Measurements from ENCODE around the gene SLC16A10. TPM values are rescaled to one million over a fixed set of nuclear protein-coding genes. Genes with fewer than 3 reads are reported as not detected.

Gene SLC16A10
- total RNA-seq, 1 donor from 2014 or later, result 5.6 TPM

DNA sequence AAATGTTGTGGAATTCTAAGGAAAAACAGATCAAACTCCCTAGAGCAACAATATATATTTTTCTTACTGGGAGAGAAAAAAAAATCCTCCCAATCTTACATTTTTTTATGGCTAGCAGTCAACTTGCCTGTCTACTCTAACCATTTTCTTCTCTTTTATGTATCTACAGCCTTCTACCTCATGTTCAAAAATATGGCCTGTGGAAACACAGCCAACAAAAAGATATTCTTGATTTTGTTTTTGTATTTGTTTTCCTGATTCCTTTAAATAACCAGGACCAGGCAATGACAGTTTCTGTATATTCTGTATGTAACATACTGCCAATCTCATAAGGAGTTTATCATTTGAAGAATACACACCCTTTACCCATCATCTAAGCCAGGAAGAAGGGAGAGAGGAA lies 13.0 kb upstream of the SLC16A10 start:
- no peak for DNase-seq (ENCODE audit: low read depth, low spot score)
- Mint-ChIP-seq H3K4me1 (no peaks in the 10 kb centered on the region), H3K9me3 (no peaks in the 10 kb centered on the region), H3K27me3 (ENCODE audit: low read depth) (peaks cover 19% of the 10 kb centered on the region), H3K27ac (ENCODE audit: unreplicated experiment) (no peak overlapping the region), H3K4me3 (no peak overlapping the region), H3K36me3 (ENCODE audit: low read depth) (no peaks in the 10 kb centered on the region)
- TF ChIP-seq, protein P1, sequence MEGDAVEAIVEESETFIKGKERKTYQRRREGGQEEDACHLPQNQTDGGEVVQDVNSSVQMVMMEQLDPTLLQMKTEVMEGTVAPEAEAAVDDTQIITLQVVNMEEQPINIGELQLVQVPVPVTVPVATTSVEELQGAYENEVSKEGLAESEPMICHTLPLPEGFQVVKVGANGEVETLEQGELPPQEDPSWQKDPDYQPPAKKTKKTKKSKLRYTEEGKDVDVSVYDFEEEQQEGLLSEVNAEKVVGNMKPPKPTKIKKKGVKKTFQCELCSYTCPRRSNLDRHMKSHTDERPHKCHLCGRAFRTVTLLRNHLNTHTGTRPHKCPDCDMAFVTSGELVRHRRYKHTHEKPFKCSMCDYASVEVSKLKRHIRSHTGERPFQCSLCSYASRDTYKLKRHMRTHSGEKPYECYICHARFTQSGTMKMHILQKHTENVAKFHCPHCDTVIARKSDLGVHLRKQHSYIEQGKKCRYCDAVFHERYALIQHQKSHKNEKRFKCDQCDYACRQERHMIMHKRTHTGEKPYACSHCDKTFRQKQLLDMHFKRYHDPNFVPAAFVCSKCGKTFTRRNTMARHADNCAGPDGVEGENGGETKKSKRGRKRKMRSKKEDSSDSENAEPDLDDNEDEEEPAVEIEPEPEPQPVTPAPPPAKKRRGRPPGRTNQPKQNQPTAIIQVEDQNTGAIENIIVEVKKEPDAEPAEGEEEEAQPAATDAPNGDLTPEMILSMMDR (conservative IDR thresholded peaks at IDR 0.05), result no peak

DNA sequence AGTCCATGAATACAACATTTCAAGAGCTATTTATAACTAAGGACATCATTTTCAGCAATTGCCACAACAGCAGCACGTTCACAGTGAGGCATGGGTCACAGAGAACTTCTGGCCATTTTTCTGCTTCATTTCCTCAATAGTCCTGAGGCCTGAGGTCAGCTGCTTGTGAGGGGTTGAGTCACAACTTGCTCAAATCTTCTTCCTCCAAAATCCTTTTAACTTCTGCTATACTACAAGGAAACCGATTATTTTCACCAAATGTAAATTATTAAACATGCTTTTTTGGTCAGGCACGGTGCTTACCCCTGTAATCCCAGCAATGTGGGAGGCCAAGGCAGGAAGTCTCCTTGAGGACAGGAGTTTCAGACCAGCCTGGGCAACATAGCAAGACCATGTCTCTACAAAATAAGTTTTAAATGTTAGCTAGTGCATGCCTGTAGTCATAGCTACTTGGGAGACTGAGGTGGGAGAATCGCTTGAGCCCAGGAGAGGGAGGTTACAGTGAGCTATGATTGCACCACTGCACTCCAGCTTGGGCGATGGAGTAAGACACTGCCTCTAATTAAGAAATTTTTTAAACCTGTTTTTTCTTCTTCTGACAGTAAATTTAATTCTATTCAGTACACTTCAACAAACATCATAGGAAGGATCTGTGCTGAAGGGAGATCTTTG lies 11.1 kb upstream of the SLC16A10 start:
- TF ChIP-seq, protein P1 (conservative IDR thresholded peaks at IDR 0.05), result no peak
- no peaks in the 10 kb centered on the region for H3K9me3 Mint-ChIP-seq
- no peaks in the 10 kb centered on the region for H3K4me1 Mint-ChIP-seq
- H3K36me3 Mint-ChIP-seq (ENCODE audit: low read depth), result no peaks in the 10 kb centered on the region
- no peak overlapping the region for H3K27ac Mint-ChIP-seq (ENCODE audit: unreplicated experiment)
- no peak for DNase-seq (ENCODE audit: low read depth, low spot score)
- H3K4me3 Mint-ChIP-seq, result no peak overlapping the region
- H3K27me3 Mint-ChIP-seq (ENCODE audit: low read depth), result peaks cover 18% of the 10 kb centered on the region

DNA sequence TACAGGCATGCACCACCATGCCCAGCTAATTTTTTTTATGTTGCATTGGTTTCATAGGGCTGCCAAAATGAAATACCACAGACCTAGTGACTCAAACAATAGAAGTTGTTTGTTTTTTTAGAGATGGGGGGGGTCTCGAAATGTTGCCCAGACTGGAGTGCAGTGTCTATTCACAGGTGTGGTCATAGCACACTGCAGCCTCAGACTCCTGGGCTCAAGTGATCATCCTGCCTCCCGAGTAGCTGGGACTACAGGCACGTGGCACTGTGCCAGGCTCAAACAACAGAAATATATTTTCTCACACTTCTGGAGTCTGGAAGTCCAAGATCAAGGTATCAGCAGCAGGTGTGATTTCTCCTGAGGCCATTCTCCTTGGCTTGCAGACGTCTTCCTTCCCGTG lies 6.6 kb upstream of the SLC16A10 start:
- Mint-ChIP-seq H3K4me3 (no peak overlapping the region), H3K36me3 (ENCODE audit: low read depth) (no peaks in the 10 kb centered on the region), H3K4me1 (no peaks in the 10 kb centered on the region), H3K27me3 (ENCODE audit: low read depth) (peaks cover 11% of the 10 kb centered on the region), H3K9me3 (no peaks in the 10 kb centered on the region), H3K27ac (ENCODE audit: unreplicated experiment) (no peak overlapping the region)
- no peak for DNase-seq (ENCODE audit: low read depth, low spot score)
- TF ChIP-seq, protein P1 (conservative IDR thresholded peaks at IDR 0.05), result no peak

DNA sequence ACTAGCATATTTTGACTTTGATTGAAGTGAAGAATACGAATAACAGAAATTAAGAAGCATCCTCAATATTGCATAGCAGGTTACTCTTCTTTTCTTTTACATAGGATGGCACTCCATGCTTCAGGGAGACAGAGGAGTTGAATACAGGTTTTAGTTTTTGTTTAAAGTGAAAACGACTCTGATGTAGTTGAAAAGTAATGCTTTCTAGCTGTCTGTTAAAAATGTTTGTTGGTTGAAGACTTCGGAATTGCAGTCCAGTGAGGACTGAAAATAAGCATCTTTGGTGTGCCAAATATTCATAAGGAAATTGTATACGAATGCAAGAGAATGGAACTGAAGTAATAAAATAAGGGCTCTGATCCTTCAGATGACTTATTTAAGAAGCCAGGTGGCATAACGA lies 618 bp upstream of the SLC16A10 start:
- H3K4me1 Mint-ChIP-seq, result peaks cover 15% of the 10 kb centered on the region
- TF ChIP-seq, protein P1 (conservative IDR thresholded peaks at IDR 0.05), result no peak
- no peak for DNase-seq (ENCODE audit: low read depth, low spot score)
- peaks cover 55% of the 10 kb centered on the region for H3K27me3 Mint-ChIP-seq (ENCODE audit: low read depth)
- no peaks in the 10 kb centered on the region for H3K9me3 Mint-ChIP-seq
- peak overlapping the region; percentile 85 for H3K4me3 Mint-ChIP-seq
- no peaks in the 10 kb centered on the region for H3K36me3 Mint-ChIP-seq (ENCODE audit: low read depth)
- no peak overlapping the region for H3K27ac Mint-ChIP-seq (ENCODE audit: unreplicated experiment)

DNA sequence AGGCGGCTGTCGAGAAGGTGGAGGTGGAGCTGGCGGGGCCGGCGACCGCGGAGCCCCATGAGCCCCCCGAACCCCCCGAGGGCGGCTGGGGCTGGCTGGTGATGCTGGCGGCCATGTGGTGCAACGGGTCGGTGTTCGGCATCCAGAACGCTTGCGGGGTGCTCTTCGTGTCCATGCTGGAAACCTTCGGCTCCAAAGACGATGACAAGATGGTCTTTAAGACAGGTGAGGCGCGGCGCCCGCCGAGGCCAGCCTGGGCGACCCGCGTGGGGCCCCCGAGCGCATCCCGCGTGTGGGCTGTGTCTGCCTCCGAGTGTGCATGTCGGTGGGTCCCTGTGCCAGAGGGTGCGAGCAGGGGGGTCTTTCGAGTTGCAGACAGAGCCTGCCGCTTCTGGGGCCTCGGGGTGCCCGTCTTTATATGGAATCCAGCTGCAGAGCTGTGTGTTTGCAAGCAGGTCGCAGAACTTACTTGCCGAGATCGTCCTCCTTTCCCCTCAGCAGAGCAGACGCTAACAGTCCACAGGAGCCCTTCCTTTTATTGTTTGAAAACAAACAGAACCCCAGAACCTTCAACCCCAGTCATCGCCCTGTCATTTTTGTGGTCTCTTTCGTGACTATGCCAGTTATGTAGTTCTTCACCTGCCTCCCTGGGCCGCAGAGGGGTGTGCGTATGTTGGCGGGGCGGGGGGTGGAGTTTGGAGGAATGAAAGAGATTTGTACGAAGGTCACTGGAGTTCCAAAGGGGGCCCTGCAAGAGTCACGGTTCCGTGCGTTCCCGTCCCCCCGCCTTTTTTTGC lies 766 bp downstream of the SLC16A10 start:
- peaks cover 59% of the 10 kb centered on the region for H3K27me3 Mint-ChIP-seq (ENCODE audit: low read depth)
- no peaks in the 10 kb centered on the region for H3K36me3 Mint-ChIP-seq (ENCODE audit: low read depth)
- peak overlapping the region; percentile 90 for H3K4me3 Mint-ChIP-seq
- no peak overlapping the region for H3K27ac Mint-ChIP-seq (ENCODE audit: unreplicated experiment)
- peak; percentile 9 for DNase-seq (ENCODE audit: low read depth, low spot score)
- H3K4me1 Mint-ChIP-seq, result peaks cover 15% of the 10 kb centered on the region
- no peaks in the 10 kb centered on the region for H3K9me3 Mint-ChIP-seq
- TF ChIP-seq, protein P1 (conservative IDR thresholded peaks at IDR 0.05), result no peak

Measured in neural crest cell (in vitro differentiated cells).